ENCODE measurements around the gene DPP10.

- TF ChIP-seq CTCF (IDR thresholded peaks at IDR 0.05; ENCODE audit: low read length) (no peak), EZH2 (IDR thresholded peaks at IDR 0.05; ENCODE audit: borderline replicate concordance, low read length) (no peak)
These were observed 1364.8 kb downstream of the DPP10 start for GRCh38 chr2:115807276-115807675.

All from OCI-LY1 (cell line).